Activated B cell treated with CpG ODN at 0.5 μM for 24 hours (primary cell): ENCODE data around the gene TSHZ2. TPM values are rescaled to one million over a fixed set of nuclear protein-coding genes. Genes with fewer than 3 reads are reported as not detected.
A peak's percentile ranks its signal among the peaks of the same experiment; 100 is the strongest.

ENCODE experiments used
- ATAC-seq: fragments of 200-7000 bp; cut with Tn5 transposase; one replicate; pipeline ENCODE4 v1.10.0; 2021; ENCODE audit warnings: low read depth, mild to moderate bottlenecking, moderate library complexity
- CTCF ChIA-PET: fragments of 350-600 bp; sonication (Branson Sonifier 250); formaldehyde crosslinking; loops from one replicate; lab custom pipeline; 2021; ENCODE audit warnings: antibody characterized with exemption; lab: Charles Lee
- POLR2A ChIA-PET: fragments of 350-600 bp; sonication (Branson Sonifier 250); formaldehyde crosslinking; loops from one replicate; lab custom pipeline; 2021; ENCODE audit warnings: antibody characterized with exemption; lab: Charles Lee
- DNase-seq: peaks from one replicate; pipeline ENCODE4 v3.0.0; 2022
- H3K27ac Mint-ChIP-seq: one replicate; pipeline ENCODE4 v1.8.0; 2020; ENCODE audit warnings: mixed read lengths
- H3K27me3 Mint-ChIP-seq: one replicate; pipeline ENCODE4 v1.8.0; 2021; ENCODE audit warnings: mixed read lengths
- H3K36me3 Mint-ChIP-seq: one replicate; pipeline ENCODE4 v1.8.0; 2021; ENCODE audit warnings: low read depth, mixed read lengths
- H3K4me1 Mint-ChIP-seq: one replicate; pipeline ENCODE4 v1.8.0; 2021; ENCODE audit warnings: mixed read lengths
- H3K4me3 Mint-ChIP-seq: one replicate; pipeline ENCODE4 v1.8.0; 2020; ENCODE audit warnings: mild to moderate bottlenecking, mixed read lengths
- H3K9me3 Mint-ChIP-seq: one replicate; pipeline ENCODE4 v1.8.0; 2020; ENCODE audit warnings: mixed read lengths
- intact Hi-C: fragments of 100-400 bp; cut with micrococcal nuclease; formaldehyde crosslinking; loops from one replicate; pipeline ENCODE4 v1.15.1; 2024
- total RNA-seq: library from RNA; stranded (reverse); gene quantifications from 2 replicates; pipeline ENCODE4 v1.2.3, GENCODE V29; 2022
- TF ChIP-seq, protein P1 (sequence below): fragments of 200-600 bp; IDR thresholded peaks from one replicate; pipeline ENCODE4 v1.8.0; 2022; ENCODE audit warnings: antibody characterized with exemption, mild to moderate bottlenecking

Gene TSHZ2, protein sequence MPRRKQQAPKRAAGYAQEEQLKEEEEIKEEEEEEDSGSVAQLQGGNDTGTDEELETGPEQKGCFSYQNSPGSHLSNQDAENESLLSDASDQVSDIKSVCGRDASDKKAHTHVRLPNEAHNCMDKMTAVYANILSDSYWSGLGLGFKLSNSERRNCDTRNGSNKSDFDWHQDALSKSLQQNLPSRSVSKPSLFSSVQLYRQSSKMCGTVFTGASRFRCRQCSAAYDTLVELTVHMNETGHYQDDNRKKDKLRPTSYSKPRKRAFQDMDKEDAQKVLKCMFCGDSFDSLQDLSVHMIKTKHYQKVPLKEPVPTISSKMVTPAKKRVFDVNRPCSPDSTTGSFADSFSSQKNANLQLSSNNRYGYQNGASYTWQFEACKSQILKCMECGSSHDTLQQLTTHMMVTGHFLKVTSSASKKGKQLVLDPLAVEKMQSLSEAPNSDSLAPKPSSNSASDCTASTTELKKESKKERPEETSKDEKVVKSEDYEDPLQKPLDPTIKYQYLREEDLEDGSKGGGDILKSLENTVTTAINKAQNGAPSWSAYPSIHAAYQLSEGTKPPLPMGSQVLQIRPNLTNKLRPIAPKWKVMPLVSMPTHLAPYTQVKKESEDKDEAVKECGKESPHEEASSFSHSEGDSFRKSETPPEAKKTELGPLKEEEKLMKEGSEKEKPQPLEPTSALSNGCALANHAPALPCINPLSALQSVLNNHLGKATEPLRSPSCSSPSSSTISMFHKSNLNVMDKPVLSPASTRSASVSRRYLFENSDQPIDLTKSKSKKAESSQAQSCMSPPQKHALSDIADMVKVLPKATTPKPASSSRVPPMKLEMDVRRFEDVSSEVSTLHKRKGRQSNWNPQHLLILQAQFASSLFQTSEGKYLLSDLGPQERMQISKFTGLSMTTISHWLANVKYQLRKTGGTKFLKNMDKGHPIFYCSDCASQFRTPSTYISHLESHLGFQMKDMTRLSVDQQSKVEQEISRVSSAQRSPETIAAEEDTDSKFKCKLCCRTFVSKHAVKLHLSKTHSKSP (N-terminal part only)
- 1.5 and 1.7 TPM in 2 replicates for total RNA-seq

DNA sequence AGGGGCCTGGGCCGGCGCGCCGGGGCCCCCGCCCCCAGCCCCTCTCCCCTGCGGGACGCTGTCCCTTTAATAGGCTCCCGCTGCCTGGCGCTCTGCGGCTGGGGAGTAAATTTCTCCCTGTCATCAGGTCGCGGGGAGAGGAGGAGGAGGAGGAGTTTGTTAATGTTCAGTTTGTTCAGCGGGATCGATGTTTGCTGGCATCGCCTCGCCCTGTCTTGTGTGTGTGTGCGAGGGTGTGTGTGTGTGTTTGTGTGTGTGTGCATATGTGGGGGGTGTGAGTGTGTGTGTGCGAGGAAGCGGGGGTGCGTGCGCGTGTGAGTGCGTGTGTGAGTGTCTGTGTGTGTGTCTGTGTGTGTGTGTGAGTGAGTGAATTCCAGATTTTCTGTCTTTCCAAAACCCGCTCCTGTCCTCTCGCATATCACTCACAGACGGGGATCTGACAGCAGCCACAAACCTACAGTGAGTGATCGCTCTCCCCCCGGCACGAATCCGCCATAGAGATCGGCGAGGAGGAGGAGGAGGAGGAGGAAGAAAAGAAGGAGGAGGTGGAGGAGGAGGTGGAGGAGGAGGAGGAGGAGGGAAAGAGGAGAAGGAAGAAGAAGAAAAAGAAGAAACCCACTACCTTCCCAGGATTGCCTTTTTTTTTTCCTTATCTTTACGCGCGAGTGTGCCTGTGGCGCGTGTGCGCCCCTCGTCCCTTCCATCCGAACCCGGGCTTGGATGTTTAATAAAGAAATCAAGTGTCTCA is at the start of gene TSHZ2:
TSS of gene TSHZ2 (plus strand) at position 169 of the 748 bp plus-strand sequence. CDS start 936 bp downstream, outside the sequence.
- Mint-ChIP-seq H3K27ac (peak within 1 kb of the TSS; percentile 72), H3K36me3 (no peaks in the 10 kb centered on the region), H3K27me3 (peaks cover 38% of the 10 kb centered on the region), H3K9me3 (peaks cover 6% of the 10 kb centered on the region), H3K4me3 (peak within 1 kb of the TSS; percentile 84), H3K4me1 (peaks cover 25% of the 10 kb centered on the region)
- ATAC-seq (peak; percentile 33), DNase-seq (no peak)
- POLR2A ChIA-PET, result interaction anchor here (1.8 kb wide), 1 partner anchor 29 kb away, joined by 8 read pairs; no protein-coding TSS in a partner anchor
- TF ChIP-seq, protein P1, sequence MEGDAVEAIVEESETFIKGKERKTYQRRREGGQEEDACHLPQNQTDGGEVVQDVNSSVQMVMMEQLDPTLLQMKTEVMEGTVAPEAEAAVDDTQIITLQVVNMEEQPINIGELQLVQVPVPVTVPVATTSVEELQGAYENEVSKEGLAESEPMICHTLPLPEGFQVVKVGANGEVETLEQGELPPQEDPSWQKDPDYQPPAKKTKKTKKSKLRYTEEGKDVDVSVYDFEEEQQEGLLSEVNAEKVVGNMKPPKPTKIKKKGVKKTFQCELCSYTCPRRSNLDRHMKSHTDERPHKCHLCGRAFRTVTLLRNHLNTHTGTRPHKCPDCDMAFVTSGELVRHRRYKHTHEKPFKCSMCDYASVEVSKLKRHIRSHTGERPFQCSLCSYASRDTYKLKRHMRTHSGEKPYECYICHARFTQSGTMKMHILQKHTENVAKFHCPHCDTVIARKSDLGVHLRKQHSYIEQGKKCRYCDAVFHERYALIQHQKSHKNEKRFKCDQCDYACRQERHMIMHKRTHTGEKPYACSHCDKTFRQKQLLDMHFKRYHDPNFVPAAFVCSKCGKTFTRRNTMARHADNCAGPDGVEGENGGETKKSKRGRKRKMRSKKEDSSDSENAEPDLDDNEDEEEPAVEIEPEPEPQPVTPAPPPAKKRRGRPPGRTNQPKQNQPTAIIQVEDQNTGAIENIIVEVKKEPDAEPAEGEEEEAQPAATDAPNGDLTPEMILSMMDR, result no peak
- intact Hi-C loops, result loop anchor here (2.0 to 5.0 kb wide), 2 partner anchors 28 to 245 kb away; no protein-coding TSS in a partner anchor
- CTCF ChIA-PET, result no interaction called here

DNA sequence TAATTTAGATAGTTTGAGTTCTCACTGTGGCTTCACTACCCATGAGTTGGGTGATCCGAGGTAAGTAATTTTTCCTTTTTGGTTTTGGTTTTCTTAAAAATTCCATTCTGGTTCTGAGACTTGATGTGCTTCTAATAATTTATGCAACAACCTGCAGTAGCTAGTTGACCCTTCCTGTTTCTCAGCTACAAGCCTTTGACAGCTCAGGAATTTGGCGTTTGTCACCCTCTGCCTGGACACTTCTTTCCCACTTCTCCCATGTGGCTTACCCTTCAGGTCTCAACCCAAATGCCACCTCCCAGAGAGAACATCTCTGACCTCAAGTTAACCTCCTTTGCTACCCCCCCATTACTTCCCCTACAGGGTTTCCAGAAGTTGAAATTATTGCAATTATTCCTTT is 49.7 kb upstream of the TSHZ2 start:
- intact Hi-C loops, result no loop called here
- H3K36me3 Mint-ChIP-seq, result no peaks in the 10 kb centered on the region
- no peaks in the 10 kb centered on the region for H3K4me1 Mint-ChIP-seq
- no peak overlapping the region for H3K27ac Mint-ChIP-seq
- no peaks in the 10 kb centered on the region for H3K9me3 Mint-ChIP-seq
- CTCF ChIA-PET, result no interaction called here
- ATAC-seq (no peak), DNase-seq (no peak)
- POLR2A ChIA-PET, result no interaction called here
- TF ChIP-seq, protein P1, result no peak
- H3K4me3 Mint-ChIP-seq, result no peak overlapping the region
- H3K27me3 Mint-ChIP-seq, result no peaks in the 10 kb centered on the region

DNA sequence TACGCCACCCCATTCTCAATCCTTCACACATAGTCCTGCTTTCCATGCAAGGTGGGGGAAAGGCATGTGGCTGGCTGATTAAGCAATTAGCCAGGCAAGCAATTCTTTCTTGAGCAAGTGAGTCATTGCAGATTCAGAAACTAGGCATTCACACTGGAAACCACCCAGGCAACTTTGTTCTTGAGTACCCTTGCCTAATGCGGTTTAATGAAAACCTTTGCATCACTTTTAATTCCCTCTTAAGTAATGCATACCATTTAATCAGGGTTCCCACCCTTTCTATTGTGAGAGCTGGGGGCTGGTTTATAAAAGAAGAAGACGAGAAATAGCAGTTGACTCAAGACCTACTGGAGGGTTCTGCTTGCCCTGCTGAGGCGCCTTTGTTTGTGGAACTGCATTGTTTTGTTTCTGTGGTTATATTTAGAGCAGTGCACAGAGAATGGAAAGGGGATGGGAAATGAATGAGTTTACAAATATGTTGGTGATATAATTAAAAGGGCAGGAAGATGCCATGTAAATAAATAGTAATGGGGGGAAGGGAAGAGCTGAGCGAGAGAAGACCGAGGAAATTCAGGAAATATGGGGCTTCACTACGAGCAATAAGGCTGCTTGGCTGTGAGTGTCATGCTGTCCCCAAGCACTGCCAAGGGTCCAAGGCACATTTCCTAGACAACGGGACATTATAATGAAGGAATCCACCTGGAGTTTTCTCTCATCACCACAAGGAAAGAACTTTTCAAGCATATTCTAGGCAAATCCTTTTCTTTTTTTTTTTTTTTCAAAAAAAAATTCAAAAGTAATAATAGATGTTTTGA is 48.8 kb upstream of the TSHZ2 start:
- CTCF ChIA-PET, result no interaction called here
- POLR2A ChIA-PET, result no interaction called here
- ATAC-seq (no peak), DNase-seq (no peak)
- Mint-ChIP-seq H3K4me3 (no peak overlapping the region), H3K36me3 (no peaks in the 10 kb centered on the region), H3K27ac (no peak overlapping the region), H3K27me3 (no peaks in the 10 kb centered on the region), H3K4me1 (no peaks in the 10 kb centered on the region), H3K9me3 (no peaks in the 10 kb centered on the region)
- intact Hi-C loops, result no loop called here
- TF ChIP-seq, protein P1, result no peak

DNA sequence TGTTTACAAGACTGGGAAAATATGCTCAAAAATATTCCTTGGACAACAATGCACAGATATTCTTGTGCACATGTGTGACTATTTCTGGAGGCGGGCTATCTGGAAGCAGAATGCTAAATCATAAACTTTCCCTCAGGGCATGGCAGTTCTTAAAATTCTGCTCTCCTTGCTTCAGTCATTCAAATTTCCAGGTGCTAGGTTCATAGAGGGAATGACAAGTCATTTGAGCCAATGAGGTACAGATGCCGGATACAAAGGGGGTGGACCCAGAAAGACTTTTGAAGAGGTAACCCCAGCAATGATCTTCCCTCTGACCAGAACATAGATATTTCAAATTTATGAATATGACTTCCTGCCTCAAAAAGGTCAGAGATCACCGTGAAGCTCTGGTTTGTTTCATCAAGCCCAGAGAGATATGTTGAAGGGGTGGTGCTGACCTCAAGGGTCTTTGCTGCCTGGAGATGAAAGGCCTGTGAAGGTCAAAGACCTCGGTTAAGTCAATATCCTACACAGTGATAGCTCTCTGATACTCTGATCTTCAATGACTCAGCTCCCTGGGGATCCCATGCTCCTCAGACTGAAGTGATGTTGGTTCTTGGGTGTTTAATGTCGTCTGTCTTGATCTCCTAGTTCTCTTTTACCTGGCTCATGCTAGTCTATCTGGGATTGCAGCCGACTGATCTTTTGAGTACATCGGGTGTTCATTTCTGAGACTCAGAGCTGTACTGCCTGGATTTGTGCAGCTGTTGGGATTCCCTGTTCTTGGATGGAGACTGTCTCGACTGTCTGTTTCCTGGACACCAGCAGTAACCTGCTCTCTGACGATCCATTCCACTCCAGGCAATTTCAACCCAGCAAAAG is 47.5 kb upstream of the TSHZ2 start:
- H3K4me1 Mint-ChIP-seq, result no peaks in the 10 kb centered on the region
- ChIA-PET CTCF (no interaction called here), POLR2A (no interaction called here)
- ATAC-seq (no peak), DNase-seq (no peak)
- TF ChIP-seq, protein P1, result no peak
- no peak overlapping the region for H3K4me3 Mint-ChIP-seq
- H3K27ac Mint-ChIP-seq, result no peak overlapping the region
- H3K36me3 Mint-ChIP-seq, result no peaks in the 10 kb centered on the region
- intact Hi-C loops, result no loop called here
- no peaks in the 10 kb centered on the region for H3K27me3 Mint-ChIP-seq
- no peaks in the 10 kb centered on the region for H3K9me3 Mint-ChIP-seq
